ENCODE data around the gene PSME2.

Gene PSME2

DNA sequence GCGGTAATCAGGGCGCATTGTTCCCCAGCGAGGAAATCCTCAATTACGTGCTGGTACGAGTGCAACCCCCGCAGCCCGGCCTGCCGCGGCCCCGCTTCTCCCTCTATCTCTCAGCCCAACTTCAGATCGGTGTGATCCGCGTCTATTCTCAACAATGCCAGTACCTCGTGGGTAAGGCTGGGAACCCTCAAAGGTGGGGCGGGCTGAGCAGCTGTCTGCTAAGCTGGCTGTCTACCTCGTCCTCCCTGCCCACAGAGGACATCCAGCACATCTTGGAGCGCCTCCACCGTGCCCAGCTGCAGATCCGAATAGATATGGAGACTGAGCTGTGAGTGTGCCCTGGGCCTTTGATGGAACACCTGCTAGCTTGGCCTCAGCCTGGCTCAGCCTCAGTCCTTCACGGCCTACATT, 26.5 kb upstream of the PSME2 start:
- in situ Hi-C loops (cut with MboI; ENCODE audit: low pct_unique_long_range_greater_than_20kb, low sequenced_read_pairs, unreplicated experiment), result no loop called here
- DNase-seq (ENCODE audit: low spot score), result no peak
- TF ChIP-seq, protein P1, sequence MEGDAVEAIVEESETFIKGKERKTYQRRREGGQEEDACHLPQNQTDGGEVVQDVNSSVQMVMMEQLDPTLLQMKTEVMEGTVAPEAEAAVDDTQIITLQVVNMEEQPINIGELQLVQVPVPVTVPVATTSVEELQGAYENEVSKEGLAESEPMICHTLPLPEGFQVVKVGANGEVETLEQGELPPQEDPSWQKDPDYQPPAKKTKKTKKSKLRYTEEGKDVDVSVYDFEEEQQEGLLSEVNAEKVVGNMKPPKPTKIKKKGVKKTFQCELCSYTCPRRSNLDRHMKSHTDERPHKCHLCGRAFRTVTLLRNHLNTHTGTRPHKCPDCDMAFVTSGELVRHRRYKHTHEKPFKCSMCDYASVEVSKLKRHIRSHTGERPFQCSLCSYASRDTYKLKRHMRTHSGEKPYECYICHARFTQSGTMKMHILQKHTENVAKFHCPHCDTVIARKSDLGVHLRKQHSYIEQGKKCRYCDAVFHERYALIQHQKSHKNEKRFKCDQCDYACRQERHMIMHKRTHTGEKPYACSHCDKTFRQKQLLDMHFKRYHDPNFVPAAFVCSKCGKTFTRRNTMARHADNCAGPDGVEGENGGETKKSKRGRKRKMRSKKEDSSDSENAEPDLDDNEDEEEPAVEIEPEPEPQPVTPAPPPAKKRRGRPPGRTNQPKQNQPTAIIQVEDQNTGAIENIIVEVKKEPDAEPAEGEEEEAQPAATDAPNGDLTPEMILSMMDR (IDR thresholded peaks at IDR 0.05; ENCODE audit: extremely low read depth, insufficient read depth, missing control alignments), result no peak

DNA sequence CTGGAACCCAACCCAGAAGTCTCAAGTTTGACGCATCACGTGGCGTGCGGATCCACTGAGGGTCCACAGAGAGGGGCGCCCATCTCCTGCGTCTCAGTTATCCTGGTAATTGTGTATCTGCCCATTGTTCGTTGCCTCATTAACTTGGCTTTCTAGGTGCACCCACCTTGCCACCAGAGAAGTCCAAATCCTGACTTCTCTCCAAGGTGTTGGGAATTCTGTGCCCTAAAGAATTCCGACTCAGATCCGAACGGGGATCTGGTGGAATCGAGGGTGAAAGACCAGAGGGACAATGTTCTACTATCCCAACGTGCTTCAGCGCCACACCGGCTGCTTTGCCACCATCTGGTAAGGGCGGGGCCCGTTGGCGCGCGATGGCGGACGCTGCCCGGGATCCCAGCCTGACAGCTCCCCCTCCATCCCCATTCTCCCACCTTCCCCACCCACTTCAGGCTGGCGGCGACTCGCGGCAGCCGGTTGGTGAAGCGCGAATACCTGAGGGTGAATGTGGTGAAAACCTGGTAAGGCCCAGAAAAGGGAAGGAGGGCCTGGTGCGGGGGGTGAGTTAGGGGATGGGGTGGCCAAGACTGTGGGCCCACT, 26.0 kb upstream of the PSME2 start:
- in situ Hi-C loops (cut with MboI; ENCODE audit: low pct_unique_long_range_greater_than_20kb, low sequenced_read_pairs, unreplicated experiment), result no loop called here
- DNase-seq (ENCODE audit: low spot score), result no peak

DNA sequence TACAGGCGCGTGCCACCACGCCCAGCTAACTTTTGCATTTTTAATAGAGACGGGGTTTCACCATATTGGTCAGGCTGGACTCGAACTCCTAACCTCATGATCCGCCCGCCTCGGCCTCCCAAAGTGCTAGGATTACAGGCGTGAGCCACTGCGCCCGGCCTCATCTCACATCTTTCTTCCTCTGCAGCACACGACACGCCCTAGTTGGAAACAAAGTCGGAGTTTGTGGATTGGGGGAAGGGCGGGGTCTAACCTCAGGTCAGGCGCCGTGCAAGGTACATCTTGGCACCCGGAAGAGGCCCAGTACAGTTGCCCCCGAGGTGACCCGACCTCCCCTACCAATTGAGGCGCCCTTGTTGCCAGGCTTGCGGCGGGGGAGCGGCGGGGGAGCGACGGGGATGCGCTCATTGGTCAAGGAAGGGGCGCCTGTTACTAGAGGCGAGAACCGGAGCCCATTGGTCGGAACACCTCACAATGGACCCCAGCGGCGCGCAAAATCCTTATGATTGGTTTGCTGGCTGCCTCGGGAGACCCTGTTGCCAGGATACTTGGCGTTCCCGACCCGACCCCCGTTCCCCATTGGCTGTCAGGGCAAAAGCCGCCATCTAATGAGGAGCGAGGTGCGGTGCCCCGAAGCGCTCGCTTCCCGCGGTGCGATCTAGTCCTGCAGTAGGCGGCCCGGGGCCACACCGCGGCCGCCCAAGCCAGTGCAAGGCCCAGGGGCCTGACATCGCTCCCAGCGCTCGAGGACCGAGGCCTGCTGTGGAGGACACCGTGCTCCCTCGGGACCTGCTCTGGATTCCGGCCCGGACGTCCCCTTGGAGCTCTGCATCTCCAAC, 25.2 kb upstream of the PSME2 start, which contains the start of gene REC8:
TSS of gene REC8 (plus strand) at position 659 of the 839 bp plus-strand sequence. CDS start 473 bp downstream, outside the sequence.
- in situ Hi-C loops (cut with MboI; ENCODE audit: low pct_unique_long_range_greater_than_20kb, low sequenced_read_pairs, unreplicated experiment), result no loop called here
- peak; percentile 98 for DNase-seq (ENCODE audit: low spot score)
- TF ChIP-seq, protein P1 (IDR thresholded peaks at IDR 0.05; ENCODE audit: extremely low read depth, insufficient read depth, missing control alignments), result no peak

More for the DNA sequence above, 26.0 kb upstream of the PSME2 start:
- TF ChIP-seq, protein P1 (IDR thresholded peaks at IDR 0.05; ENCODE audit: extremely low read depth, insufficient read depth, missing control alignments), result no peak

DNA sequence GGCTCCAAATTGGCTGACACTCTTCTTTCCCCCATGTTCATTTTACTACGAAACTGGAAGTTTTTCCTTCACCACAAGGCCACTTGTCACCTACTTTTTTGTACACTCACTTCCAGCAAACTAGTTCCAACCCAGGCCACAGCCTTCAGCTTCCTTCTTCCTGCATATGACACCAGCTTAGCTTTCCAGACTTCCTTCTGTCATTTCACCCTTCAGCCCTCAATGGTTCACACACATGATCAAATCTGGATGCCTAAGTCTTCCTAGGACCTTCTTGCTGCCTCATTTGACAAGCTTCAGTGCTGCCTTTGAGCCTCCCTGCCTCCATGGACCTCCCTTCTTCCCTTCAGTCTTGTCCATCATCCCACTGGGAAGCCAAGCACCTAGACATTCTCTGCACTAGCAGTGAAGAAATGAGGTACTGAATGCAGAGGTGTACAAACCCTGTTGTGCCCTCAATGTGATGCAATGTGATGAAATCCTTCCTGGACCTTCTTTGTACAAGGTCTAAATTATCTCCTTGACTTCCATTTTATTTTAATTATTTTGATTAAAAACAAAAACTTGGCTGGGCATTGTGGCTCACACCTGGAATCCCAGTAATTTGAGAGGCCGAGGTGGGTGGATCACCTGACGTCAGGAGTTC, 21.2 kb upstream of the PSME2 start:
- in situ Hi-C loops (cut with MboI; ENCODE audit: low pct_unique_long_range_greater_than_20kb, low sequenced_read_pairs, unreplicated experiment), result no loop called here
- TF ChIP-seq, protein P1 (IDR thresholded peaks at IDR 0.05; ENCODE audit: extremely low read depth, insufficient read depth, missing control alignments), result no peak
- DNase-seq (ENCODE audit: low spot score), result no peak

DNA sequence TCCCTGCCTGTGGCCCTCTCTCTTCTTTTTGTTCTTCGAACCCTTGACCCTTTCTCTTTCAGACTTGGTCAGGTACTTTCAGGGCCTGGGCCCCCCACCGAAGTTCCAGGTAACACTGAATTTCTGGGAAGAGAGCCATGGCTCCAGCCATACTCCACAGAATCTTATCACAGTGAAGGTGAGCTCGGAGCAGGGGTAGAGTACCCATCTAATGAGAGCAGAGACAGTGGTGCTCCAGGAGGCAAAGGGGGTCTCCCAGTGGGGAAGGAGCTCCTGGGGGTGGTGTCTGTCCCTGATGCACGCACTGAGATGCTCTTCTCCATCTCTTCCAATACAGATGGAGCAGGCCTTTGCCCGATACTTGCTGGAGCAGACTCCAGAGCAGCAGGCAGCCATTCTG, 19.4 kb upstream of the PSME2 start:
- no peak for DNase-seq (ENCODE audit: low spot score)
- in situ Hi-C loops (cut with MboI; ENCODE audit: low pct_unique_long_range_greater_than_20kb, low sequenced_read_pairs, unreplicated experiment), result no loop called here

DNA sequence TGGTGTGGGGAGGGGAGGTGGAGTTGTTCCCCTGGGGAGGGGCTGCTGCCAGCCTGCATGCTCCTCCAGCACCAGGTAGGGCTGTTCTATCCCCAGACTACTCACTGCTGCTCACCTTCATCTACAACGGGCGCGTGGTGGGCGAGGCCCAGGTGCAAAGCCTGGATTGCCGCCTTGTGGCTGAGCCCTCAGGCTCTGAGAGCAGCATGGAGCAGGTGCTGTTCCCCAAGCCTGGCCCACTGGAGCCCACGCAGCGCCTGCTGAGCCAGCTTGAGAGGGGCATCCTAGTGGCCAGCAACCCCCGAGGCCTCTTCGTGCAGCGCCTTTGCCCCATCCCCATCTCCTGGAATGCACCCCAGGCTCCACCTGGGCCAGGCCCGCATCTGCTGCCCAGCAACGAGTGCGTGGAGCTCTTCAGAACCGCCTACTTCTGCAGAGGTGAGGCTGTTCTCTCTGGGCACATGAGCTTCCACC, 18.1 kb upstream of the PSME2 start:
- in situ Hi-C loops (cut with MboI; ENCODE audit: low pct_unique_long_range_greater_than_20kb, low sequenced_read_pairs, unreplicated experiment), result no loop called here
- TF ChIP-seq, protein P1 (IDR thresholded peaks at IDR 0.05; ENCODE audit: extremely low read depth, insufficient read depth, missing control alignments), result no peak
- DNase-seq (ENCODE audit: low spot score), result no peak

More for the DNA sequence above, 19.4 kb upstream of the PSME2 start:
- TF ChIP-seq, protein P1 (IDR thresholded peaks at IDR 0.05; ENCODE audit: extremely low read depth, insufficient read depth, missing control alignments), result no peak

Data from GM13977 (cell line).